22Rv1 (cell line): ENCODE measurements around the gene SMIM13.

Source experiments
- H3K27ac ChIP-seq: fragments of 450-650 bp; 2 replicates; pipeline ENCODE4 v1.5.1; 2017
- CTCF ChIP-seq: fragments of 450-650 bp; IDR thresholded peaks from 2 replicates; pipeline ENCODE4 v1.5.1; 2017; ENCODE audit warnings: mild to moderate bottlenecking
- ZFX ChIP-seq: fragments of 450-650 bp; IDR thresholded peaks from 2 replicates; pipeline ENCODE4 v1.6.1; 2017; ENCODE audit warnings: antibody characterized with exemption, borderline replicate concordance

Gene SMIM13

GRCh38 chr6:11144393-11144851 lies 50.8 kb downstream of the SMIM13 start:
- H3K27ac ChIP-seq: no peak overlapping the region
- TF ChIP-seq ZFX (no peak), CTCF (peak; percentile 87)

GRCh38 chr6:11146117-11146826 lies 52.6 kb downstream of the SMIM13 start:
- no peak for TF ChIP-seq ZFX
- H3K27ac ChIP-seq: no peak overlapping the region

GRCh38 chr6:11149551-11149950 lies 55.9 kb downstream of the SMIM13 start:
- H3K27ac ChIP-seq: no peak overlapping the region
- TF ChIP-seq CTCF (no peak), ZFX (no peak)

GRCh38 chr6:11151488-11151887 lies 57.9 kb downstream of the SMIM13 start:
- H3K27ac ChIP-seq: no peak overlapping the region
- TF ChIP-seq CTCF: no peak
- TF ChIP-seq ZFX: no peak

- TF ChIP-seq ZFX: no peak
- TF ChIP-seq CTCF: no peak
- no peak overlapping the region for H3K27ac ChIP-seq
Observed at GRCh38 chr6:11152581-11152980, 58.9 kb downstream of the SMIM13 start.

- no peak overlapping the region for H3K27ac ChIP-seq
- TF ChIP-seq ZFX: no peak
- no peak for TF ChIP-seq CTCF
Observed at GRCh38 chr6:11153447-11153846, 59.8 kb downstream of the SMIM13 start.

- no peak overlapping the region for H3K27ac ChIP-seq
- TF ChIP-seq CTCF (no peak), ZFX (no peak)
Observed at GRCh38 chr6:11155589-11155988, 62.0 kb downstream of the SMIM13 start.

GRCh38 chr6:11160199-11160598 lies 66.6 kb downstream of the SMIM13 start:
- TF ChIP-seq ZFX (no peak), CTCF (no peak)
- no peak overlapping the region for H3K27ac ChIP-seq
